ENCODE measurements around the gene SGCE.
A peak's percentile ranks its signal among the peaks of the same experiment; 100 is the strongest.

Gene SGCE

DNA sequence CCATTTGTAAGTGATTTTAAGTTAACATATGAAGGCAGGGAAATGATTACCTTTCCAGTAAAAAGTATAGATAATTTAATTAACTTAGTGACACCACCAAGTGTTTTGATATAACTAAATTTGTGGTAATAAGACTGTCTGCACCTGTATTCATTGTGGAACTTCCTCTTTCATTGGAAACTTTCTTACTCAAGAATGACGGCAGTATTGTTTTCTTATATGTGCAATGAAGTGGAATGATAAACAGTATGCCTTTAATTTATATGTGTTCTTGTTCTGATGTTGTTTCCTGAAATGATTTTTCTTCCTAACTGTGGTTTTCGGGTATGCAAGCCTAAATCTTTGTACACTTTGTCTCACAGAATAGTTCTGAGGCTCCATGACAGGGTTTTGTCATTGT is 99.9 kb downstream of the SGCE start:
- TF ChIP-seq POLR2A (IDR thresholded peaks at IDR 0.05; ENCODE audit: low read depth, low read length), result no peak
- FAIRE-seq (peak; percentile 30), DNase-seq (ENCODE audit: insufficient read length, low spot score) (no peak)

DNA sequence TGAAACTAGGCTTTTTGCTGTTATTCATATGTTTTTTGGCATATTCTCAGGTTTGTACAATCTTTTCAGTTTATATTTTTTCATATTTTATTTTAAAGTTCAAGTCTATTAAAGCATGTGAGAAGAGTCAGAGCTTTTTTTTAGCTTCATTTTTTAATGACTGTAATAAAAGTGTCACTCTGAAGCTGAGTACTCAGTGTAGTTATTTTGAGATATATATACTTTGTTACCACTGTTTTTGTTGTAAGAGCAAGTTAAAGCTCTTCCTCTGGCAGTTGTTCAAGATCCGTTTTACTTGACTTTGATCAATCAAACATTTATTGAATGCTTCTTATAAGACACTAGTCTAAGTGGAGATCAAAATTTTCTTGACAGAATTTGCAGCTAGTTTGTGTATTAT is 108.8 kb downstream of the SGCE start:
- DNase-seq (ENCODE audit: insufficient read length, low spot score), result no peak
- no peak for TF ChIP-seq POLR2A (IDR thresholded peaks at IDR 0.05; ENCODE audit: low read depth, low read length)
- FAIRE-seq, result no peak

GRCh38 chr7:94540428-94540827 is 115.5 kb downstream of the SGCE start:
- TF ChIP-seq POLR2A (IDR thresholded peaks at IDR 0.05; ENCODE audit: low read depth, low read length), result no peak
- no peak for DNase-seq (ENCODE audit: insufficient read length, low spot score)
- FAIRE-seq, result no peak
